Stomach (tissue), 9 donors: ENCODE data around the gene GLRX5. TPM values are rescaled to one million over a fixed set of nuclear protein-coding genes. Genes with fewer than 3 reads are reported as not detected.
A peak's percentile ranks its signal among the peaks of the same experiment; 100 is the strongest.

Experiments used
- DNase-seq, 2 donors: peaks; one replicate each; pipeline versions ENCODE4 v3.0.0 to v3.0.0-alpha.2; 2013 to 2019
- H3K27ac ChIP-seq, 5 donors: fragments of 200-600 bp in 4 of 5; sonication (generic) in 4 of 5; one replicate each; pipeline ENCODE4 v1.5.1; 2013 to 2019; ENCODE audit warnings: mild to moderate bottlenecking in 1 of 5, moderate library complexity in 1 of 5
- H3K27me3 ChIP-seq, 3 donors: fragments of 200-600 bp; sonication (generic); one replicate each; pipeline ENCODE4 v1.5.1; 2017 to 2019; ENCODE audit warnings: mixed run types in 1 of 3
- H3K36me3 ChIP-seq, 4 donors: fragments of 200-600 bp; sonication (generic); 1 replicate in 3 of 4; 2 replicates in 1 of 4; pipeline ENCODE4 v1.5.1; 2016 to 2019
- H3K4me1 ChIP-seq, 4 donors: fragments of 200-600 bp; sonication (generic); one replicate each; pipeline ENCODE4 v1.5.1; 2016 to 2019
- H3K4me3 ChIP-seq, 4 donors: fragments of 200-600 bp; sonication (generic) in 3 of 4; one replicate each; pipeline ENCODE4 v1.5.1; 2016 to 2019; ENCODE audit warnings: mild to moderate bottlenecking in 1 of 4
- H3K9me3 ChIP-seq, 4 donors: fragments of 200-600 bp; sonication (generic); one replicate each; pipeline ENCODE4 v1.5.1; 2016 to 2019
- CTCF ChIP-seq, 7 experiments: fragments of 450-650 bp in 4 of 7; fragments of 200-600 bp in 3 of 7; sonication (generic) in 3 of 7; IDR thresholded peaks; one replicate each; pipeline ENCODE4 v1.5.1; 2016 to 2019; ENCODE audit warnings: antibody characterized with exemption in 7 of 7, control low read depth in 2 of 7, mild to moderate bottlenecking in 1 of 7
- EP300 ChIP-seq: sonication (generic); formaldehyde crosslinking; IDR thresholded peaks from one replicate; pipeline ENCODE4 v1.6.1; 2017; ENCODE audit warnings: antibody characterized with exemption
- POLR2A ChIP-seq, 4 donors: fragments of 450-650 bp; IDR thresholded peaks; one replicate each; pipeline ENCODE4 v1.6.1; 2016; ENCODE audit warnings: antibody characterized with exemption in 4 of 4, control low read depth in 2 of 4, mild to moderate bottlenecking in 1 of 4, moderate library complexity in 1 of 4
- POLR2AphosphoS5 ChIP-seq, 3 donors: sonication (generic); formaldehyde crosslinking; IDR thresholded peaks; one replicate each; pipeline ENCODE4 v1.6.1; 2016; ENCODE audit warnings: antibody characterized with exemption in 3 of 3
- WGBS, 5 donors: extraction: QIAGEN DNeasy Blood & Tissue Kit in 3 of 5; methylation state at CpG; one replicate each; pipeline versions ENCODE4 v1.1.5 to v1.1.7; 2013 to 2018; 5-methylcytosine and 5-hydroxymethylcytosine counted together
- intact Hi-C: fragments of 100-400 bp; cut with DNase I; formaldehyde crosslinking; loops from one replicate; pipeline ENCODE4 v1.15.1; 2023; ENCODE audit warnings: low total_unique reads
- polyA plus RNA-seq, 3 donors: library from polyadenylated mRNA; stranded (reverse); fragments of 200-250 nt; gene quantifications; one replicate each; pipeline ENCODE4 v1.2.3, GENCODE V29; 2013
- total RNA-seq, 5 donors: library from RNA; depleted of rRNA; stranded (reverse); fragments of >200 nt; gene quantifications; one replicate each; pipeline versions ENCODE4 v1.1.0 to v1.2.3, GENCODE V29; 2014 to 2016
- donor health status: healthy with polysubstance abuse.
- donor health status: Bipolar disorder and iron deficiency.
- donor health status: healthy.

The GLRX5 gene
- total and polyA plus RNA-seq, 8 donors, result 29.5 to 316 (median 40.5) TPM

GRCh38 chr14:95494456-95494855 lies 40.4 kb upstream of the GLRX5 start:
- intact Hi-C loops, result no loop called here
- WGBS, 5 donors, result 91 to 96% (median 92%) methylated on average over 4 of the region's 4 CpGs
- peaks cover 30 to 71% (median 44%) of the 10 kb centered on the region in 4 donors for H3K4me1 ChIP-seq

GRCh38 chr14:95495076-95495475 lies 39.8 kb upstream of the GLRX5 start:
- intact Hi-C loops, result no loop called here
- Histone ChIP-seq H3K4me1 (peaks cover 30 to 70% (median 44%) of the 10 kb centered on the region in 4 donors), H3K4me3 (no peak overlapping the region), H3K9me3 (no peaks in the 10 kb centered on the region), H3K27ac (peak overlapping the region in 3 of 5 donors; percentile 44 to 64 (median 61)), H3K36me3 (no peaks in the 10 kb centered on the region), H3K27me3 (no peaks in the 10 kb centered on the region)
- DNase-seq, result no peak
- 90 to 100% (median 93%) methylated on average over 3 of the region's 3 CpGs for WGBS, 5 donors
- TF ChIP-seq POLR2A (IDR thresholded peaks at IDR 0.05) (no peak), POLR2AphosphoS5 (IDR thresholded peaks at IDR 0.05) (no peak), EP300 (no peak)

More at GRCh38 chr14:95494456-95494855, 40.4 kb upstream of the GLRX5 start:
- Histone ChIP-seq H3K9me3 (no peaks in the 10 kb centered on the region), H3K4me3 (no peak overlapping the region), H3K27ac (no peak overlapping the region), H3K36me3 (no peaks in the 10 kb centered on the region), H3K27me3 (no peaks in the 10 kb centered on the region)
- TF ChIP-seq POLR2AphosphoS5 (IDR thresholded peaks at IDR 0.05) (no peak), EP300 (no peak), POLR2A (IDR thresholded peaks at IDR 0.05) (no peak), CTCF (IDR thresholded peaks at IDR 0.05) (no peak)
- no peak for DNase-seq

GRCh38 chr14:95495538-95496025 lies 39.3 kb upstream of the GLRX5 start:
- WGBS, 5 donors, result 75 to 85% (median 76%) methylated on average over 8 of the region's 8 CpGs
- H3K27ac ChIP-seq, result peak overlapping the region in 3 of 5 donors; percentile 44 to 64 (median 61)

GRCh38 chr14:95496111-95496681 lies 38.7 kb upstream of the GLRX5 start:
- TF ChIP-seq EP300, result no peak
- no peak for TF ChIP-seq POLR2AphosphoS5 (IDR thresholded peaks at IDR 0.05)
- TF ChIP-seq POLR2A (IDR thresholded peaks at IDR 0.05), result no peak
- TF ChIP-seq CTCF (IDR thresholded peaks at IDR 0.05), result no peak
- H3K27ac ChIP-seq, result peak overlapping the region in 4 of 5 donors; percentile 33 to 64 (median 58)
- no peaks in the 10 kb centered on the region for H3K9me3 ChIP-seq
- no peaks in the 10 kb centered on the region for H3K27me3 ChIP-seq
- H3K36me3 ChIP-seq, result no peaks in the 10 kb centered on the region
- intact Hi-C loops, result no loop called here
- WGBS, 5 donors, result 31 to 51% (median 41%) methylated on average over 4 of the region's 4 CpGs
- H3K4me3 ChIP-seq, result no peak overlapping the region
- peaks cover 24 to 71% (median 44%) of the 10 kb centered on the region in 4 donors for H3K4me1 ChIP-seq
- peak in 1 of 2 donors; percentile 43 for DNase-seq

More at GRCh38 chr14:95495538-95496025, 39.3 kb upstream of the GLRX5 start:
- TF ChIP-seq EP300 (no peak), POLR2A (IDR thresholded peaks at IDR 0.05) (no peak), CTCF (IDR thresholded peaks at IDR 0.05) (no peak), POLR2AphosphoS5 (IDR thresholded peaks at IDR 0.05) (no peak)
- no peaks in the 10 kb centered on the region for H3K9me3 ChIP-seq
- peaks cover 30 to 71% (median 43%) of the 10 kb centered on the region in 4 donors for H3K4me1 ChIP-seq
- no peaks in the 10 kb centered on the region for H3K27me3 ChIP-seq
- H3K4me3 ChIP-seq, result no peak overlapping the region
- DNase-seq, result no peak
- H3K36me3 ChIP-seq, result no peaks in the 10 kb centered on the region
- intact Hi-C loops, result no loop called here
